Nephron (organoid): ENCODE data around the gene KCTD21.

Experiments used
- H3K27ac Mint-ChIP-seq, 3 experiments: 2 replicates each; pipeline ENCODE4 v1.8.0; 2020; ENCODE audit warnings: mixed read lengths in 3 of 3, mild to moderate bottlenecking in 2 of 3, moderate library complexity in 1 of 3
- H3K27me3 Mint-ChIP-seq: 2 replicates; pipeline ENCODE4 v1.8.0; 2021; ENCODE audit warnings: low read depth, mild to moderate bottlenecking, moderate library complexity, mixed read lengths
- H3K36me3 Mint-ChIP-seq: 2 replicates; pipeline ENCODE4 v1.8.0; 2020; ENCODE audit warnings: low read depth, mixed read lengths
- H3K4me1 Mint-ChIP-seq: 2 replicates; pipeline ENCODE4 v1.8.0; 2020; ENCODE audit warnings: mixed read lengths
- H3K4me3 Mint-ChIP-seq, 3 experiments: 2 replicates each; pipeline ENCODE4 v1.8.0; 2020; ENCODE audit warnings: mild to moderate bottlenecking in 3 of 3, mixed read lengths in 3 of 3, moderate library complexity in 2 of 3
- H3K9me3 Mint-ChIP-seq: 2 replicates; pipeline ENCODE4 v1.8.0; 2020; ENCODE audit warnings: mixed read lengths
- CTCF ChIP-seq, 3 experiments: fragments of 200-600 bp; sonication (generic); IDR thresholded peaks; one replicate each; pipeline ENCODE4 v1.5.0; 2021; ENCODE audit warnings: antibody characterized with exemption in 3 of 3; ENCODE audit not compliant: unreplicated experiment in 3 of 3

Gene KCTD21

GRCh38 chr11:78220218-78221157, 32.1 kb upstream of the KCTD21 start:
- H3K27ac Mint-ChIP-seq: peak overlapping the region in 1 of 3 experiments; percentile 19
- no peaks in the 10 kb centered on the region for H3K4me1 Mint-ChIP-seq
- H3K27me3 Mint-ChIP-seq: no peaks in the 10 kb centered on the region
- H3K4me3 Mint-ChIP-seq: no peak overlapping the region
- H3K9me3 Mint-ChIP-seq: no peaks in the 10 kb centered on the region
- TF ChIP-seq CTCF (IDR thresholded peaks at IDR 0.05; ENCODE audit: unreplicated experiment in 3 of 3): no peak
- H3K36me3 Mint-ChIP-seq: peaks cover 52% of the 10 kb centered on the region

- no peak for TF ChIP-seq CTCF (IDR thresholded peaks at IDR 0.05; ENCODE audit: unreplicated experiment in 3 of 3)
- no peak overlapping the region for H3K27ac Mint-ChIP-seq
Observed at GRCh38 chr11:78219493-78220217, 31.2 kb upstream of the KCTD21 start.

GRCh38 chr11:78218707-78219492, 30.5 kb upstream of the KCTD21 start:
- Mint-ChIP-seq H3K36me3 (peaks cover 44% of the 10 kb centered on the region), H3K27ac (no peak overlapping the region), H3K4me3 (no peak overlapping the region), H3K4me1 (no peaks in the 10 kb centered on the region), H3K27me3 (no peaks in the 10 kb centered on the region), H3K9me3 (no peaks in the 10 kb centered on the region)
- TF ChIP-seq CTCF (IDR thresholded peaks at IDR 0.05; ENCODE audit: unreplicated experiment in 3 of 3): no peak

More at GRCh38 chr11:78219493-78220217, 31.2 kb upstream of the KCTD21 start:
- Mint-ChIP-seq H3K9me3 (no peaks in the 10 kb centered on the region), H3K36me3 (peaks cover 47% of the 10 kb centered on the region), H3K4me3 (no peak overlapping the region), H3K4me1 (no peaks in the 10 kb centered on the region), H3K27me3 (no peaks in the 10 kb centered on the region)

- no peaks in the 10 kb centered on the region for H3K27me3 Mint-ChIP-seq
- no peak overlapping the region for H3K4me3 Mint-ChIP-seq
- H3K4me1 Mint-ChIP-seq: no peaks in the 10 kb centered on the region
- H3K27ac Mint-ChIP-seq: no peak overlapping the region
- peaks cover 39% of the 10 kb centered on the region for H3K36me3 Mint-ChIP-seq
- no peak for TF ChIP-seq CTCF (IDR thresholded peaks at IDR 0.05; ENCODE audit: unreplicated experiment in 3 of 3)
- H3K9me3 Mint-ChIP-seq: no peaks in the 10 kb centered on the region
Observed at GRCh38 chr11:78217650-78218541, 29.5 kb upstream of the KCTD21 start.
